ENCODE results near the gene IGLON5.

Gene IGLON5

DNA sequence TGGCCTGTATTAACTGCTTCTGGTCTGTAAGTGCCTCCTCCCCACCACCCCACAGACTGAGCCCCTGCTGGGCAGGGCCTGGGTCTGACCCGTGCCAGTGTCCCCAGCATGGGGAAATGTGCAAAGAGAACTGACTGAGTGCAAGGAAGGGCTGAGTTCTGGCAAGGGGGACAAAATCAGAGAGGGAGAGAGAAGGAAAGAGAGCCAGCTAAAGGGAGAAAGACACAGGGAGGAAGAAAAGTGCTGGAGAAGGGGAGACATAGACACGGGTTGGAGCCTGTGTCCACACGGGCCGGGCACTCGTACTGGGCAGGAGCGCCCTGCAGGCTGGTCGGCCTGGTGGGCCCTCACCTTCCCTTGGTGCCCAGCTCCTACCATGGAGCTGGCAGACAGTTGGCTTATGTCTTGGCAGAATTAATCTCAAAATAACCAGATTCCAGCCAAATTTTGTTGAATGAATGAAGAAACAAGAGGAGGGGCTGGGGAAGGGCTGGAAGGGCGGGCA lies 59.8 kb downstream of the IGLON5 start:
- FAIRE-seq (no peak), DNase-seq (ENCODE audit: insufficient read length, low spot score) (no peak)
- TF ChIP-seq, protein P1, sequence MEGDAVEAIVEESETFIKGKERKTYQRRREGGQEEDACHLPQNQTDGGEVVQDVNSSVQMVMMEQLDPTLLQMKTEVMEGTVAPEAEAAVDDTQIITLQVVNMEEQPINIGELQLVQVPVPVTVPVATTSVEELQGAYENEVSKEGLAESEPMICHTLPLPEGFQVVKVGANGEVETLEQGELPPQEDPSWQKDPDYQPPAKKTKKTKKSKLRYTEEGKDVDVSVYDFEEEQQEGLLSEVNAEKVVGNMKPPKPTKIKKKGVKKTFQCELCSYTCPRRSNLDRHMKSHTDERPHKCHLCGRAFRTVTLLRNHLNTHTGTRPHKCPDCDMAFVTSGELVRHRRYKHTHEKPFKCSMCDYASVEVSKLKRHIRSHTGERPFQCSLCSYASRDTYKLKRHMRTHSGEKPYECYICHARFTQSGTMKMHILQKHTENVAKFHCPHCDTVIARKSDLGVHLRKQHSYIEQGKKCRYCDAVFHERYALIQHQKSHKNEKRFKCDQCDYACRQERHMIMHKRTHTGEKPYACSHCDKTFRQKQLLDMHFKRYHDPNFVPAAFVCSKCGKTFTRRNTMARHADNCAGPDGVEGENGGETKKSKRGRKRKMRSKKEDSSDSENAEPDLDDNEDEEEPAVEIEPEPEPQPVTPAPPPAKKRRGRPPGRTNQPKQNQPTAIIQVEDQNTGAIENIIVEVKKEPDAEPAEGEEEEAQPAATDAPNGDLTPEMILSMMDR (IDR thresholded peaks at IDR 0.05; ENCODE audit: insufficient read depth, missing control alignments), result no peak

DNA sequence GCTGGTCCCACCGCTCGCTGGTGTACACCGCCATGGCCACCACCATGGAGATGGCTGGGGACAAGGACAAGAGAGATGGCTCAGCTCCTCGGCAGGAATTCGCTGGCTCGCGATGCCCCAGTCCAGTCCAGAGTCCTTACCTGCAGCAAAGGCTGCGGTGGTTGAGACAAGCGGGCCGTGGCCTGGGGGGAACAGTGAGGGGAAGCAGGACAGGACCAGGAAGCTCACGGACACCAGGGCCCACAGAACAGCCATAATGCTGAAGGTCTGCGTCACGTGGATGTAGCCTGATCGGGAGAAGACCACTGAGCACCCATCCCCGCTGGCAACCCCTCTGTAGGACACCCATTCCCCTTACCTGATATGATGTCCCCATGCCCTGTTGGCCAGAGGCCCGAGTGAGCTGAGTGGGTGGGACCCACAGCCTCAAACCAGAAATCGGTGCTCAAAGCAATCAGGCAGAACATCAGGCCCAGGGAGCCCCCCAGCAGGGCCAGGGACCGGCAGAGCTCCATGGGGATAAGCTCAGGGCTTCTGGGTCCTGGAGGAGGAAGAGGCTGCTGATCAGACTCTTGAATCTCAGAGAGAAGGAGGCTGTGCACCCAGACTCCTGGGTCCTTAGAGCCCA lies 60.7 kb downstream of the IGLON5 start:
- FAIRE-seq (no peak), DNase-seq (ENCODE audit: insufficient read length, low spot score) (no peak)
- TF ChIP-seq, protein P1 (IDR thresholded peaks at IDR 0.05; ENCODE audit: insufficient read depth, missing control alignments), result no peak

DNA sequence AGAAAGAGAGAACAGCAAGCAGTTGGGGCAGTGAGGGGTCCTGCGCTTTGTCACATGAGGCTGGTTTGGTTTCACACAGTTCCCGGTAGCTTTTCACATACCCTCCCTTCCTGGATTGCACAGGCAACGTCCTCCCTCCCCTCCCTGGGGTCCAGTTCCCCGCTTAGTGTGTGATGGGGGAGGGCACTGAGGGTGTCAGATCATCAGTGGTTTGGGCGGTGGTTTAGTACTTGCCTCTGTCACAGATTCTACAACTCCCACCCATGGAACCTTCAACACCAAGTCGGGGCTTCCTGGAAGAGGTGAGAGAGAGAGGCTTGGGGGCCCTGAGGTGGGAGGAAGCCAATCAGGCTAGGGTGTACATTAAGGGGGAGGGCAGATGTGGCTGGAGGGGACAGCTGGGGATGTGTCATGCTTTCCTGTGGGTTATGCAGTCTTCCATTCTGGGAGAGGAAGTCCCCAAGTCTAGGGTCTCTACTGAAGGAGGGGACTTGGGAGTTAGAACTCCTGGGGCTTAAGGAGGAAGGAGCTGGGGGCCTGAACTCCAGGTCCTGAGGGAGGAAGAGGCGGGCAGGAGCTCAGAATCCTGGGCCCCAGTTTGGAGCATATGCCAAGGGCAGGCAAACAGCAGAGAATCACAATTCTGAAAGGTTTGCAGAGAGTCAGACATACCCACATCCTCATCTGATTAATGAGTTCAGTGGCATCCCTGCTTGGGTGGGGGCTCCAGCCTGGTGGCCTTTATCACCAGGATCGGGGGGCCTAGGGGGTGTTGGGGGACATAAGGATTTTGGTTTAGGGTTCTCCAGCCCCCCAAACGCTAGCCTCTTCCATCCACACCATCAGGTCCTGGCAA lies 61.4 kb downstream of the IGLON5 start, which contains the start of gene NKG7:
Gene NKG7 (minus strand): TSS at position 6 of the 856 bp plus-strand sequence. CDS start 119 bp downstream, outside the sequence.
- TF ChIP-seq, protein P1 (IDR thresholded peaks at IDR 0.05; ENCODE audit: insufficient read depth, missing control alignments), result no peak
- no peak for DNase-seq (ENCODE audit: insufficient read length, low spot score)
- no peak for FAIRE-seq

DNA sequence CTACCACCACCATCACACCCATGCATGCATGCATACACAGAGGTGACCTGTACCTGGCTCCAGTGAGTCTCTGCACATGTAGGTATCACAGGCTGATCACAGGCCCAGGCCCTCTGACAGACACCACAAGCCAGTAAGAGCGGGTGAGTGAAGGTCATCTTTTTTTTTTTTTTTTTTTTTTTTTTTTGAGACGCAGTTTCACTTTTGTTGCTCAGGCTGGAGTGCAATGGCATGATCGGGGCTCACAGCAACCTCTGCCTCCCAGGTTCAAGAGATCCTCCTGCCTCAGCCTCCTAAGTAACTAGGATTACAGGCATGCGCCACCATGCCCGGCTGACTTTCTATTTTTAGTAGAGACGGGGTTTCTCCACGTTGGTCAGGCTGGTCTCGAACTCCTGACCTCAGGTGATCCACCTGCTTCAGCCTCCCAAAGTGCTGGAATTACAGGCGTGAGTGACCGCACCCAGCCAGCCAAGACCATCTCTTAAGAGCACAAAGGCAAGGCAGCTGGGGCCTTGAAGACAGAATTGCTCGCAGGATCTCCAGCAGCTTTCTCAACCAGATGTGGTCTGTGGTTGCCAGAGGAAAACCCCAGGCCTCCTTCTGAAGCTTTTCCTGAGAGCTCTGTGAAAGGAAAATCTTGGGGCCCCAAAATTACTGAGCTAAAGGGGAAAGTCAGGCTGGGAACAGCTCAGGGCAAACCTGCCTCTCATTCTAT lies 64.2 kb downstream of the IGLON5 start:
- no peak for DNase-seq (ENCODE audit: insufficient read length, low spot score)
- no peak for FAIRE-seq

DNA sequence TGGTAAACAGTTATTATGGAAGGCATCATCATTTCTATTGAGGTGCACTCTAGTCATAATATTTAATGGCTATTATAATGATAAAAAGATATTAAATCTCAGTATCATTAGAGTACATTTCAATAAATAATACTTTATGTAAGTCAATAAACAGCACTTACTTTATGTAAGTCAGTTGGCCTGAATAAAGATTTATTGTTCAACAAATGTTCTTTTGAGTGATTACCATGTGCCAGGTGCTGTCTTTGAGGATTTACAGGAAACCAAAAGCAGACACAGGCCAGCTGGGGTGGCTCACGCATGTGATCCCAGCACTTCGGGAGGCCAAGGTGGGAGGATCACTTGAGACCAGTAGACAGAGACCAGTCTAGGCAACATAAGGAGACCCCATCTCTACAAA lies 66.0 kb downstream of the IGLON5 start:
- no peak for FAIRE-seq
- no peak for DNase-seq (ENCODE audit: insufficient read length, low spot score)
- TF ChIP-seq, protein P1 (IDR thresholded peaks at IDR 0.05; ENCODE audit: insufficient read depth, missing control alignments), result no peak

More for the DNA sequence above, 64.2 kb downstream of the IGLON5 start:
- TF ChIP-seq, protein P1 (IDR thresholded peaks at IDR 0.05; ENCODE audit: insufficient read depth, missing control alignments), result no peak

DNA sequence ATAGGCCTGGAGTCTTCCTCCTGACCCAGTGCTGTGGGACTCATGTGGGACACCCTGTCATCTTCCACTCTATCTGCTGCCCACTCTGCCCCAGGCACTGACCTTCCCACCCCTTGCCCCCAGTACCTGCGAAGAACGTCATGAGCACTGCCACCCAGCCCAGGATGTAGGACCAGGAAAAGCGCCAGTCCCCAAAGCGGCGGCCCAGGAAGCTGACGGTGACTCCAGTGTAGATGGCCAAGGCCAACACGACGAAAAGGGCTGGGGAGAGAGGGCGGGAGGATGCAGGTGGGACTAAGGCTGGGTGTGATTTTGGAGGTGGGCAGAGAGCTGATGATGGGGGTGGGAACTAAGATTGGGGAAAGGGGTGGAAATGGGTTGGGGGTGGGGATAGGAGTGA lies 68.9 kb downstream of the IGLON5 start:
- TF ChIP-seq, protein P1 (IDR thresholded peaks at IDR 0.05; ENCODE audit: insufficient read depth, missing control alignments), result no peak
- DNase-seq (ENCODE audit: insufficient read length, low spot score) (no peak), FAIRE-seq (no peak)
